IPS-18a (cell line): ENCODE data around the gene BRIX1.

Source experiments
- H3K27ac ChIP-seq: one replicate; pipeline ENCODE4 v1.5.1; 2013; ENCODE audit warnings: low read length
- H3K27me3 ChIP-seq: one replicate; pipeline ENCODE4 v1.6.1; 2013; ENCODE audit warnings: mild to moderate bottlenecking, low read length; ENCODE audit not compliant: control insufficient read depth, insufficient read depth
- H3K36me3 ChIP-seq: one replicate; pipeline ENCODE4 v1.6.1; 2013; ENCODE audit warnings: low read depth, low read length; ENCODE audit not compliant: control insufficient read depth
- H3K4me1 ChIP-seq: one replicate; pipeline ENCODE4 v1.6.1; 2013; ENCODE audit warnings: low read depth, low read length; ENCODE audit not compliant: control insufficient read depth
- H3K4me3 ChIP-seq: one replicate; pipeline ENCODE4 v1.5.1; 2013; ENCODE audit warnings: low read length
- H3K9ac ChIP-seq: one replicate; pipeline ENCODE4 v1.6.1; 2013; ENCODE audit warnings: mild to moderate bottlenecking, low read length, moderate library complexity
- H3K9me3 ChIP-seq: one replicate; pipeline ENCODE4 v1.6.1; 2013; ENCODE audit warnings: low read depth, low read length; ENCODE audit not compliant: control insufficient read depth

Gene BRIX1

DNA sequence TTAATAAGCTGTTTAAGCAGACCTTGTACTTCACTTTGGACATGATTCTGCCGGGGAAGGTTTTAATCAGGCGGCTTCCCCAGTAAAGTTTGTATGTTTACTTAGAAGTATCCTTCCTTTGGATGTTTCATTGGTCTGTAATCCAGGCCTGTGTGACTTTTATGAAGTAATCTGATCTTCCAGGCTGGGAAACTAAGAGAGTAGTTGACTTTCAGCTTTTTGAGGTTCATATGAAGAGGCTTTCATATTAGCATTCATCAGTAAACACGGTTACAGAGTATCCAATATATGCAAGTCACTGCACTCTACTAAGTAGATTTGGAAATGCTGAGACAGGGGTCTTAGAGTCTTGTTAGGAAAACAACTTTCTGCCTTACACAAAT, 14.9 kb downstream of the BRIX1 start:
- H3K9ac ChIP-seq, result peak overlapping the region; percentile 65
- no peaks in the 10 kb centered on the region for H3K9me3 ChIP-seq
- peak overlapping the region; percentile 74 for H3K4me3 ChIP-seq
- peaks cover 13% of the 10 kb centered on the region for H3K4me1 ChIP-seq
- no peaks in the 10 kb centered on the region for H3K27me3 ChIP-seq
- no peak overlapping the region for H3K27ac ChIP-seq
- peaks cover 13% of the 10 kb centered on the region for H3K36me3 ChIP-seq

- no peaks in the 10 kb centered on the region for H3K9me3 ChIP-seq
- peak overlapping the region; percentile 74 for H3K4me3 ChIP-seq
- peaks cover 13% of the 10 kb centered on the region for H3K4me1 ChIP-seq
- peak overlapping the region; percentile 65 for H3K9ac ChIP-seq
- H3K36me3 ChIP-seq, result peaks cover 13% of the 10 kb centered on the region
- H3K27me3 ChIP-seq, result no peaks in the 10 kb centered on the region
- no peak overlapping the region for H3K27ac ChIP-seq
Measured at GRCh38 chr5:34930870-34931269, 15.4 kb downstream of the BRIX1 start.

GRCh38 chr5:34932947-34933346, 17.4 kb downstream of the BRIX1 start:
- no peak overlapping the region for H3K27ac ChIP-seq
- H3K27me3 ChIP-seq, result no peaks in the 10 kb centered on the region
- peaks cover 23% of the 10 kb centered on the region for H3K36me3 ChIP-seq
- peaks cover 13% of the 10 kb centered on the region for H3K4me1 ChIP-seq
- H3K4me3 ChIP-seq, result no peak overlapping the region
- H3K9ac ChIP-seq, result no peak overlapping the region
- H3K9me3 ChIP-seq, result no peaks in the 10 kb centered on the region

DNA sequence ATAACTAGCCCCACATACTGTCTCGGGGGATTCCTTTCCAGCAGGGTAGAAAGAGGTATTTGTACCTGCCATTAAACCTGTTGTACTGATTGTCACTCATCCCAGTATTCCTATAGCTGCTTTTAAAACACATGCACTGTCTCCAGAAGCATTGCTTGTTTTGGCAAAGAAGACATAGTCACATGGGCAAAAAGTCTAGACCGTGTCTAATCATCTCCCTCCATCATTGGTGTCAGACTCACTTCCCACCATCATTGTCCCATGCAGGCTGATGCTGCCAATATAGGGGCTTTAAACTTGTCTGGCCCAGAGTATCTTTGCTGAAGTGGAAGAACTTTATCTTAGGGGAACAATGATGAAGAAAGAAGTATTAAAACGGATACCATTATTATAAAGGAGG, 26.4 kb downstream of the BRIX1 start:
- Histone ChIP-seq H3K27me3 (no peaks in the 10 kb centered on the region), H3K4me3 (no peak overlapping the region), H3K36me3 (peaks cover 70% of the 10 kb centered on the region), H3K9ac (no peak overlapping the region), H3K4me1 (no peaks in the 10 kb centered on the region), H3K9me3 (no peaks in the 10 kb centered on the region), H3K27ac (no peak overlapping the region)

DNA sequence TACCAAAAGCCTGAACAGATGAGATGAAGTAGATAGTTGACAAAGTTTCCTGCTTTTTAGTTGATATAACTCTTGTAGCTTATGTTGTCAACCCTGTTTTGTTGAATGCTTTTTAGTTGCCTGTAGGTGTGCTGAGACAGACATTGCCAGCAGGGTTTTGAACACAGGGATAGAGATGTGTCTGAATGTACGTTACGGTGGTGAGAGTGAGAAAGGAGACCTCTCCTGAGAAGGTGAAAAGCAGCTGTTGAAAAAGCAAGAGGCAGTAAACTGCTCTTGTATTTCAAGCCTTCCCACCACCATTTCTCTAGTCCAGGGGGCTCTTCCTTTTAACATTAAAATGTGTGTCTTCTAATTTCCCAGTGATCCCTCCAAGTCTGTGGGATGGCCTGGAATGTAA, 28.5 kb downstream of the BRIX1 start:
- Histone ChIP-seq H3K36me3 (peaks cover 61% of the 10 kb centered on the region), H3K27ac (no peak overlapping the region), H3K4me1 (no peaks in the 10 kb centered on the region), H3K27me3 (no peaks in the 10 kb centered on the region), H3K9me3 (no peaks in the 10 kb centered on the region), H3K4me3 (no peak overlapping the region), H3K9ac (no peak overlapping the region)

GRCh38 chr5:34944460-34945047, 29.0 kb downstream of the BRIX1 start:
- no peaks in the 10 kb centered on the region for H3K9me3 ChIP-seq
- no peaks in the 10 kb centered on the region for H3K4me1 ChIP-seq
- peaks cover 62% of the 10 kb centered on the region for H3K36me3 ChIP-seq
- no peak overlapping the region for H3K27ac ChIP-seq
- no peaks in the 10 kb centered on the region for H3K27me3 ChIP-seq
- H3K4me3 ChIP-seq, result no peak overlapping the region
- H3K9ac ChIP-seq, result no peak overlapping the region

GRCh38 chr5:34957321-34957720, 41.8 kb downstream of the BRIX1 start:
- no peaks in the 10 kb centered on the region for H3K9me3 ChIP-seq
- peaks cover 21% of the 10 kb centered on the region for H3K36me3 ChIP-seq
- no peaks in the 10 kb centered on the region for H3K4me1 ChIP-seq
- no peak overlapping the region for H3K27ac ChIP-seq
- H3K9ac ChIP-seq, result no peak overlapping the region
- no peaks in the 10 kb centered on the region for H3K27me3 ChIP-seq
- H3K4me3 ChIP-seq, result no peak overlapping the region

DNA sequence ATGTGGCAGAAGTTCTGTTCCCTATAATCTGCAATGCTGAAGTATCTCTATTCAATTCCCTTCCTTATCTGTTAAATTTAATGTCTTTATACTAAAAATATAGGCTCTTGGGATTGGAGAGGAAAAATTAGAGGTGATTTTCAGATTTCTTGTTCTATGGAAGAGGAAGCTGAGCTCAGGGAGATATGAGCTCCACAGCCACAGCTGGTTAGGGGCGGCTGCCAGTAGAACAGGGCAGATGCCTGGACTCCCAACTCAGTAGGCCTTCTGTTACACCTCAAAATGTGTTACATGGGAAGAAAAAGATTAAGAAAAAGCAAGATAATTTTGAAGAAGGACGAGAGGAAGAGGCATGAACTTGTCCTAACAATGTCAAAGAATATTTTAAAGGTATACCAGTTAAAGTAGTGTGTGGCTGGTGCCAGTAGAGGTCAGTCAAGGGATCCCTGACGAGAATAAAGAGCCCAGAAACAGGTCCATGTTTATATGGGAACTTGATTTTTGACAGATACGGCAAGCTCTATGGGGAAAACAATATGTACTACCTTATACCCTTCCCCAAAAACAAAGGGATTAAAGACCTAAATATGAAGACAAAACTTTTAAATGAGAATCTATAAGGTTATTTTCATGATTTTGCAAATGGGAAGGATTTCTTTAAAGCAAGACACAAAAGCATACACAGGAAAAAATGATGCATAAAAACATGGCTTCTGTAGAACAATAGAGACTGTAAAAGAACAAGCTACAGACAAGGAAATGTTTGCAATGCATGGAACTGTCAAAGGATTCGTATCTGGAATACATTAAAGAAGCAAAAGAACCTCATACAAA, 42.6 kb downstream of the BRIX1 start:
- H3K27ac ChIP-seq, result no peak overlapping the region
- no peaks in the 10 kb centered on the region for H3K4me1 ChIP-seq
- H3K4me3 ChIP-seq, result no peak overlapping the region
- H3K9me3 ChIP-seq, result no peaks in the 10 kb centered on the region
- peaks cover 19% of the 10 kb centered on the region for H3K36me3 ChIP-seq
- H3K9ac ChIP-seq, result no peak overlapping the region
- no peaks in the 10 kb centered on the region for H3K27me3 ChIP-seq

GRCh38 chr5:34959323-34959722, 43.8 kb downstream of the BRIX1 start:
- no peaks in the 10 kb centered on the region for H3K4me1 ChIP-seq
- no peaks in the 10 kb centered on the region for H3K9me3 ChIP-seq
- no peak overlapping the region for H3K9ac ChIP-seq
- H3K36me3 ChIP-seq, result peaks cover 10% of the 10 kb centered on the region
- H3K4me3 ChIP-seq, result no peak overlapping the region
- no peaks in the 10 kb centered on the region for H3K27me3 ChIP-seq
- no peak overlapping the region for H3K27ac ChIP-seq

DNA sequence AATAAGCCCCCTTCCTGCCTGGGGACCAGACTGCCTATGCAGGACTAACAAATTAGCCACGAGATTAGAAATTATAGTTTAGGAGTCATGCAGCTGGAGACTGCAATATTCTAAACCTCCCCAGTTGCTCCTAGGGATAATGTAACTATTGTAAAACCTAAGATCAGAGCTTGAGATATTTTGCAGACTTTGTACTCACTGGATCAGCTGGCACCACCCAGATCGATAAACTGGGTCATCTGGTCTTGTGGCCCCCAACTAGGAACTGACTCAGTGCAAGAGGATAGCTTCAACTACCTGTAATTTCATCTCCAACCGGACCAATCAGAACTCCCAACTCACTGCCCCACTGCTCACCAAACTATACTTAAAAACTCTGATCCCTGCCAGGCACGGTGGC, 52.0 kb downstream of the BRIX1 start:
- no peaks in the 10 kb centered on the region for H3K9me3 ChIP-seq
- no peak overlapping the region for H3K27ac ChIP-seq
- H3K4me3 ChIP-seq, result no peak overlapping the region
- H3K36me3 ChIP-seq, result no peaks in the 10 kb centered on the region
- no peaks in the 10 kb centered on the region for H3K4me1 ChIP-seq
- no peak overlapping the region for H3K9ac ChIP-seq
- H3K27me3 ChIP-seq, result no peaks in the 10 kb centered on the region

DNA sequence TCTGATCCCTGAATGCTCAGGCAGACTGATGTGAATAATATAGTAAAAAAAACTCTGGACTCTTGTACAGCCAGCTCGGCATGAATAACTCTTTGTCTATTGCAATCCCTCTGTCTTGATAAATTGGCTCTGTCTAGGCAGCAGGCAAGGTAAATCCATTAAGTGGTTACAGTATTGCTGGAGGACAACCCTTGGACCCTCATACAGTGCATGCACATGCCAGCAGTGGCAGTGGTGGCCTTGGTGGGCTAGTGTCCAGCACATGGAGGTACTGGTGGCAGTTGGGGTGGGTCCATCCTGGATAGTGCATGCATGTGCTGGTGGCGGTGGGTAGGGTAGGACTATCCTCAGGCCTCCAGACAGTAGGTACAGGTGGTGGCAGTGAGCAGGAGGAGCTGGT, 52.7 kb downstream of the BRIX1 start:
- no peaks in the 10 kb centered on the region for H3K36me3 ChIP-seq
- H3K27me3 ChIP-seq, result no peaks in the 10 kb centered on the region
- no peaks in the 10 kb centered on the region for H3K4me1 ChIP-seq
- no peak overlapping the region for H3K27ac ChIP-seq
- H3K4me3 ChIP-seq, result no peak overlapping the region
- no peak overlapping the region for H3K9ac ChIP-seq
- H3K9me3 ChIP-seq, result no peaks in the 10 kb centered on the region

DNA sequence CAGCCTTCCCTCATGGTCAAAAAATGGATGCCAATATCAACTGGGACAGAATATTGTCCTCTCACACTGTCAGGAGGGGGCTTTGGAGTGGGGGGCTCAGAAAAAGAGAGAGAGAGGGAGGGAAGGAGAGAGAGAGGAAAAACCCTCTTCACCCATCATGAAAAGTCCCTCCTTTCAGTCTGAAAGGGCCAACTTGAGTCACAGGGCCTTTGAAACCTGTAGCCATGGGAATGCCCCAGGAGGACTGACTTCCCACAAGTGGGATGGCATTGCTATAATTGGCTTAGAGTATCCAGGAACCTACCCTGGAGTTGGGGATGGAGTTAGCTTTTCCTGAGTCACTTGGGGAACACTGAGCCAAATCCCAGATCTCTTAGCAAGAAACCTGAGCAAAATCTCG, 55.0 kb downstream of the BRIX1 start:
- Histone ChIP-seq H3K4me3 (no peak overlapping the region), H3K36me3 (no peaks in the 10 kb centered on the region), H3K27me3 (no peaks in the 10 kb centered on the region), H3K9me3 (no peaks in the 10 kb centered on the region), H3K9ac (no peak overlapping the region), H3K27ac (no peak overlapping the region), H3K4me1 (no peaks in the 10 kb centered on the region)
